H1 (cell line): Measurements from ENCODE around the gene CNPY2. TPM values are rescaled to one million over a fixed set of nuclear protein-coding genes. Genes with fewer than 3 reads are reported as not detected.

Source experiments
- CTCF ChIA-PET: fragments of 300-600 bp; sonication (Branson Sonifier 250); formaldehyde crosslinking; loops from one replicate; lab custom pipeline; 2021; ENCODE audit not compliant: partially characterized antibody; lab: Charles Lee
- POLR2A ChIA-PET: fragments of 300-600 bp; sonication (Branson Sonifier 250); formaldehyde crosslinking; loops from one replicate; lab custom pipeline; 2021; ENCODE audit warnings: inconsistent platforms; ENCODE audit not compliant: partially characterized antibody; lab: Charles Lee
- DNase-seq, 2 experiments: peaks; one replicate each; pipeline versions ENCODE4 v3.0.0 to v3.0.0-alpha.2; 2010 to 2022; ENCODE audit warnings: low spot score in 2 of 2, low read depth in 1 of 2, mixed read lengths in 1 of 2
- FAIRE-seq: peaks from 2 replicates; lab custom pipeline; 2011; peaks lifted over from hg19 to GRCh38; lab: Jason Lieb, UNC
- H2AFZ ChIP-seq: 2 replicates; pipeline ENCODE4 v1.8.1; 2012; ENCODE audit warnings: low read length, inconsistent platforms
- H2AK5ac ChIP-seq: 2 replicates; pipeline ENCODE4 v1.6.1; 2013; ENCODE audit warnings: low read depth, low read length
- H2BK120ac ChIP-seq: replicated peaks from 2 replicates; pipeline ENCODE3; 2013; ENCODE audit warnings: low read depth, low read length, inconsistent platforms
- H2BK12ac ChIP-seq: 2 replicates; pipeline ENCODE4 v1.6.1; 2013; ENCODE audit warnings: low read depth, low read length
- H2BK15ac ChIP-seq: 2 replicates; pipeline ENCODE4 v1.6.1; 2013; ENCODE audit warnings: low read length
- H2BK20ac ChIP-seq: 2 replicates; pipeline ENCODE4 v1.6.1; 2013; ENCODE audit warnings: low read length
- H2BK5ac ChIP-seq: 2 replicates; pipeline ENCODE4 v1.6.1; 2013; ENCODE audit warnings: low read depth, low read length
- H3K14ac ChIP-seq: 2 replicates; pipeline ENCODE4 v1.6.1; 2013; ENCODE audit warnings: inconsistent platforms; ENCODE audit not compliant: insufficient read length
- H3K18ac ChIP-seq: 2 replicates; pipeline ENCODE4 v1.6.1; 2013; ENCODE audit warnings: low read length; ENCODE audit errors: extremely low read depth
- H3K23ac ChIP-seq: 2 replicates; pipeline ENCODE4 v1.6.1; 2013; ENCODE audit warnings: inconsistent platforms; ENCODE audit not compliant: insufficient read length
- H3K23me2 ChIP-seq: 2 replicates; pipeline ENCODE4 v1.6.1; 2013; ENCODE audit warnings: low read depth, low read length
- H3K27ac ChIP-seq: 2 replicates; pipeline ENCODE4 v1.6.1; 2011; ENCODE audit warnings: low read depth, low read length, inconsistent platforms
- H3K27me3 ChIP-seq, 4 experiments: replicated peaks in 1 of 4; 1 replicate in 1 of 4; 2 replicates in 3 of 4; pipeline versions ENCODE4 v1.6.1 to v1.8.1; 2011 to 2013; ENCODE audit warnings: low read length in 3 of 4, mild to moderate bottlenecking in 3 of 4, inconsistent platforms in 2 of 4, mixed read lengths in 2 of 4, moderate library complexity in 1 of 4; ENCODE audit not compliant: control insufficient read depth in 3 of 4, insufficient read depth in 3 of 4; ENCODE audit errors: extremely low read depth in 1 of 4
- H3K36me3 ChIP-seq, 4 experiments: 2 replicates each; pipeline versions ENCODE4 v1.6.1 to v1.8.1; 2011 to 2013; ENCODE audit warnings: mild to moderate bottlenecking in 4 of 4, low read length in 3 of 4, moderate library complexity in 2 of 4, control low read depth in 1 of 4, inconsistent platforms in 1 of 4; ENCODE audit not compliant: insufficient read depth in 4 of 4, control insufficient read depth in 2 of 4
- H3K4ac ChIP-seq: replicated peaks from 2 replicates; pipeline ENCODE3; 2013; ENCODE audit warnings: low read length, low read depth, mixed read lengths, inconsistent platforms; ENCODE audit not compliant: insufficient read length
- H3K4me1 ChIP-seq, 4 experiments: replicated peaks in 1 of 4; 1 replicate in 1 of 4; 2 replicates in 3 of 4; pipeline versions ENCODE4 v1.6.1 to v1.8.1; 2011 to 2013; ENCODE audit warnings: low read length in 3 of 4, inconsistent platforms in 2 of 4, mixed read lengths in 1 of 4; ENCODE audit not compliant: insufficient read depth in 4 of 4, control insufficient read depth in 3 of 4
- H3K4me2 ChIP-seq, 2 experiments: 2 replicates each; pipeline versions ENCODE4 v1.6.1 to v1.8.1; 2011 to 2013; ENCODE audit warnings: low read depth in 2 of 2, low read length in 2 of 2, control low read depth in 1 of 2, inconsistent platforms in 1 of 2, mild to moderate bottlenecking in 1 of 2; ENCODE audit not compliant: insufficient read depth in 1 of 2
- H3K4me3 ChIP-seq, 4 experiments: fragments of 200-600, 300-600 bp in 1 of 4; sonication (generic), shearing (Covaris generic), sonication (Bioruptor Twin) in 1 of 4; 2 replicates each; pipeline versions ENCODE4 v1.5.1 to v1.8.1; 2011 to 2016; ENCODE audit warnings: low read length in 4 of 4, low read depth in 3 of 4, control low read depth in 2 of 4, inconsistent platforms in 2 of 4, mild to moderate bottlenecking in 2 of 4, mixed read lengths in 1 of 4, moderate library complexity in 1 of 4; ENCODE audit not compliant: insufficient read depth in 2 of 4; ENCODE audit errors: extremely low read depth in 1 of 4
- H3K56ac ChIP-seq: replicated peaks from 2 replicates; pipeline ENCODE3; 2013; ENCODE audit warnings: low read depth, mild to moderate bottlenecking, mixed read lengths, low read length, inconsistent platforms; ENCODE audit not compliant: insufficient read length
- H3K79me1 ChIP-seq: 2 replicates; pipeline ENCODE4 v1.6.1; 2013; ENCODE audit warnings: low read depth, low read length, control low read depth
- H3K79me2 ChIP-seq, 2 experiments: 2 replicates each; pipeline versions ENCODE4 v1.6.1 to v1.8.1; 2012 to 2013; ENCODE audit warnings: low read length in 2 of 2, mild to moderate bottlenecking in 2 of 2, inconsistent platforms in 1 of 2; ENCODE audit not compliant: insufficient read depth in 2 of 2, control insufficient read depth in 1 of 2
- H3K9ac ChIP-seq, 4 experiments: replicated peaks in 1 of 4; 1 replicate in 1 of 4; 2 replicates in 3 of 4; pipeline versions ENCODE4 v1.6.1 to v1.8.1; 2011 to 2013; ENCODE audit warnings: low read depth in 3 of 4, low read length in 3 of 4, control low read depth in 2 of 4, mild to moderate bottlenecking in 2 of 4, moderate library complexity in 2 of 4, inconsistent platforms in 1 of 4; ENCODE audit errors: extremely low read depth in 1 of 4
- H3K9me3 ChIP-seq, 2 experiments: 2 replicates each; pipeline versions ENCODE4 v1.6.1 to v1.8.1; 2012 to 2013; ENCODE audit warnings: mild to moderate bottlenecking in 2 of 2, moderate library complexity in 2 of 2, control low read depth in 1 of 2, inconsistent platforms in 1 of 2, low read depth in 1 of 2, low read length in 1 of 2, mixed read lengths in 1 of 2; ENCODE audit not compliant: insufficient read depth in 2 of 2
- H4K20me1 ChIP-seq, 2 experiments: replicated peaks in 1 of 2; 2 replicates each; pipeline versions ENCODE3 to v1.8.1; 2011 to 2013; ENCODE audit warnings: inconsistent platforms in 2 of 2, low read length in 2 of 2, mild to moderate bottlenecking in 1 of 2; ENCODE audit not compliant: insufficient read depth in 2 of 2, control insufficient read depth in 1 of 2
- H4K5ac ChIP-seq: 2 replicates; pipeline ENCODE4 v1.6.1; 2013; ENCODE audit warnings: low read length, low read depth, mixed read lengths, inconsistent platforms; ENCODE audit not compliant: insufficient read length
- H4K8ac ChIP-seq: 2 replicates; pipeline ENCODE4 v1.8.0; 2013; ENCODE audit warnings: mild to moderate bottlenecking, moderate library complexity, low read length, inconsistent platforms; ENCODE audit not compliant: insufficient read depth; ENCODE audit errors: extremely low read depth
- H4K91ac ChIP-seq: replicated peaks from 2 replicates; pipeline ENCODE3; 2013; ENCODE audit warnings: low read length, mixed read lengths, inconsistent platforms; ENCODE audit not compliant: insufficient read length
- HDAC2 ChIP-seq, 2 experiments: fragments of 300-600 bp in 1 of 2; sonication (generic) in 1 of 2; IDR thresholded peaks; 2 replicates each; pipeline ENCODE4 v1.6.1; 2011 to 2012; ENCODE audit warnings: low read depth in 2 of 2, low read length in 2 of 2, mild to moderate bottlenecking in 2 of 2, moderate library complexity in 2 of 2, borderline replicate concordance in 1 of 2, inconsistent platforms in 1 of 2
- JUND ChIP-seq: IDR thresholded peaks from 2 replicates; pipeline ENCODE4 v1.6.1; 2011; ENCODE audit warnings: mild to moderate bottlenecking, improper control_type of control experiment, low read length
- RAD21 ChIP-seq, 2 experiments: IDR thresholded peaks in 1 of 2; conservative IDR thresholded peaks in 1 of 2; 2 replicates each; pipeline ENCODE4 v1.6.1; 2011; ENCODE audit warnings: low read depth in 2 of 2, low read length in 2 of 2, improper control_type of control experiment in 1 of 2, inconsistent platforms in 1 of 2, mild to moderate bottlenecking in 1 of 2, moderate library complexity in 1 of 2
- WGBS, 2 experiments: shearing (Covaris generic) in 1 of 2; methylation state at CpG; one replicate each; pipeline versions ENCODE4 v1.1.6 to v1.1.7; 2013 to 2015; ENCODE audit warnings: low lambda C conversion rate in 2 of 2, mixed read lengths in 2 of 2, inconsistent platforms in 1 of 2, low coverage in 1 of 2, missing lambda C conversion rate in 1 of 2; ENCODE audit not compliant: insufficient replicate concordance in 2 of 2, insufficient coverage in 1 of 2, insufficient read length in 1 of 2; ENCODE audit errors: extremely low coverage in 1 of 2, missing lambda C conversion rate in 1 of 2; 5-methylcytosine and 5-hydroxymethylcytosine counted together
- polyA plus RNA-seq, 7 experiments: library from polyadenylated mRNA; depleted of rRNA in 3 of 7; stranded (reverse) in 5 of 7; unstranded in 2 of 7; fragments of >200 nt in 5 of 7; fragments of 200-250 nt in 2 of 7; gene quantifications; 1 replicate in 5 of 7; 2 replicates in 1 of 7; 4 replicates in 1 of 7; pipeline versions ENCODE4 v1.2.1 to v1.2.3, GENCODE V29; 2011 to 2013; ENCODE audit warnings: missing spikeins in 2 of 7, mixed read lengths in 2 of 7
- total RNA-seq: library from RNA; stranded (reverse); fragmentation: NEBNext Ultra II Directional; extraction: Animal tissue kit (Norgen Biotek cat#: 25700); gene quantifications from 2 replicates; pipeline ENCODE4 v1.2.1, GENCODE V29; 2021
- TF ChIP-seq, protein P1 (sequence below), 3 experiments: IDR thresholded peaks; 1 replicate in 2 of 3; 2 replicates in 1 of 3; pipeline versions ENCODE4 v1.5.1 to v1.6.1; 2011; ENCODE audit warnings: low read length in 3 of 3, mild to moderate bottlenecking in 3 of 3, inconsistent platforms in 2 of 3, low read depth in 1 of 3, moderate library complexity in 1 of 3; ENCODE audit not compliant: insufficient read depth in 1 of 3; ENCODE audit errors: control extremely low read depth in 1 of 3

The CNPY2 gene
- total and polyA plus RNA-seq, 2 of the 8 experiments (the other 6 are each of a cell fraction or from before 2014, with no cell fraction given): 203 to 281 TPM

GRCh38 chr12:56271031-56271430, 44.8 kb downstream of the CNPY2 start:
- Histone ChIP-seq H2BK20ac (no peak overlapping the region), H3K23me2 (peaks cover 7% of the 10 kb centered on the region; the same call in 1 of the 2 replicates), H2BK5ac (no peak overlapping the region), H2BK12ac (no peak overlapping the region), H3K36me3 (peaks cover 12 to 57% (median 31%) of the 10 kb centered on the region in 4 experiments; a peak in 7 of 8 replicates), H2AFZ (no peak overlapping the region), H3K79me2 (no peaks in the 10 kb centered on the region), H3K4ac (no peak overlapping the region), H3K79me1 (no peaks in the 10 kb centered on the region), H3K27ac (no peak overlapping the region), H3K4me1 (peaks cover 0 to 9% (median 3%) of the 10 kb centered on the region in 4 experiments; a peak in 4 of 7 replicates), H3K9me3 (no peaks in the 10 kb centered on the region), H3K9ac (no peak overlapping the region), H4K5ac (no peak overlapping the region), H4K20me1 (peaks cover 0 to 2% of the 10 kb centered on the region in 2 experiments), H3K14ac (no peak overlapping the region), H2BK15ac (no peak overlapping the region), H4K8ac (no peak overlapping the region), H2AK5ac (no peak overlapping the region), H3K4me3 (no peak overlapping the region), H2BK120ac (no peak overlapping the region), H3K18ac (no peak overlapping the region), H3K4me2 (no peak overlapping the region), H4K91ac (no peak overlapping the region), H3K23ac (no peak overlapping the region), H3K27me3 (no peaks in the 10 kb centered on the region), H3K56ac (no peak overlapping the region)
- DNase-seq (no peak), FAIRE-seq (no peak)
- ChIA-PET CTCF (interaction anchor here (0.5 to 4.5 kb wide), 8 partner anchors 11 to 237 kb away, joined by 3 to 26 read pairs (median 4); partner anchors contain the start of genes ANKRD52 and SMARCC2), POLR2A (interaction anchor here (1.0 to 2.8 kb wide), 9 partner anchors 8 to 178 kb away, joined by 3 to 10 read pairs (median 4); partner anchors contain the start of genes SMARCC2, TIMELESS and ZC3H10)
- 62% methylated on average over 1 of the region's 1 CpG; no CpG with 5 or more reads in 1 of the 2 experiments for WGBS, 2 experiments
- TF ChIP-seq, protein P1, sequence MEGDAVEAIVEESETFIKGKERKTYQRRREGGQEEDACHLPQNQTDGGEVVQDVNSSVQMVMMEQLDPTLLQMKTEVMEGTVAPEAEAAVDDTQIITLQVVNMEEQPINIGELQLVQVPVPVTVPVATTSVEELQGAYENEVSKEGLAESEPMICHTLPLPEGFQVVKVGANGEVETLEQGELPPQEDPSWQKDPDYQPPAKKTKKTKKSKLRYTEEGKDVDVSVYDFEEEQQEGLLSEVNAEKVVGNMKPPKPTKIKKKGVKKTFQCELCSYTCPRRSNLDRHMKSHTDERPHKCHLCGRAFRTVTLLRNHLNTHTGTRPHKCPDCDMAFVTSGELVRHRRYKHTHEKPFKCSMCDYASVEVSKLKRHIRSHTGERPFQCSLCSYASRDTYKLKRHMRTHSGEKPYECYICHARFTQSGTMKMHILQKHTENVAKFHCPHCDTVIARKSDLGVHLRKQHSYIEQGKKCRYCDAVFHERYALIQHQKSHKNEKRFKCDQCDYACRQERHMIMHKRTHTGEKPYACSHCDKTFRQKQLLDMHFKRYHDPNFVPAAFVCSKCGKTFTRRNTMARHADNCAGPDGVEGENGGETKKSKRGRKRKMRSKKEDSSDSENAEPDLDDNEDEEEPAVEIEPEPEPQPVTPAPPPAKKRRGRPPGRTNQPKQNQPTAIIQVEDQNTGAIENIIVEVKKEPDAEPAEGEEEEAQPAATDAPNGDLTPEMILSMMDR (IDR thresholded peaks at IDR 0.05; ENCODE audit: control extremely low read depth in 1 of 3, insufficient read depth in 1 of 3, low read depth in 1 of 3, low read length in 3 of 3): peak in 2 of 3 experiments; percentile 64 to 72; a peak in 3 of 4 replicates
- no peak for TF ChIP-seq JUND
- no peak for TF ChIP-seq HDAC2 (IDR thresholded peaks at IDR 0.05; ENCODE audit: borderline replicate concordance in 1 of 2, low read depth in 2 of 2, low read length in 2 of 2)
- peak; percentile 44 to 58 for TF ChIP-seq RAD21 (IDR thresholded peaks at IDR 0.05 in 1 of 2, conservative IDR thresholded peaks at IDR 0.05 in 1 of 2; ENCODE audit: low read depth in 2 of 2, low read length in 2 of 2)
